K562 (cell line): ENCODE data around the gene SPAG7. TPM values are rescaled to one million over a fixed set of nuclear protein-coding genes. Genes with fewer than 3 reads are reported as not detected.

Experiments
- CBFB ChIP-seq: sonication (generic); formaldehyde crosslinking; IDR thresholded peaks from 2 replicates; pipeline ENCODE4 v1.4.0; 2020; ENCODE audit warnings: mild to moderate bottlenecking, missing genetic modification reagents
- ELF1 ChIP-seq: fragments of 200-800 bp; sonication (Bioruptor generic); IDR thresholded peaks from 2 replicates; pipeline ENCODE4 v1.6.1; 2016; ENCODE audit warnings: missing genetic modification characterization, missing compliant biosample characterization
- GTF3C2 ChIP-seq: IDR thresholded peaks from 3 replicates; pipeline ENCODE4 v1.6.1; 2011; ENCODE audit warnings: borderline replicate concordance, mild to moderate bottlenecking, moderate library complexity; ENCODE audit not compliant: insufficient read length; ENCODE audit errors: extremely low read depth
- MCM3 ChIP-seq: fragments of 450-650 bp; IDR thresholded peaks from 2 replicates; pipeline ENCODE4 v1.6.1; 2016
- MTA3 ChIP-seq: fragments of 450-650 bp; formaldehyde crosslinking; IDR thresholded peaks from 2 replicates; pipeline ENCODE4 v1.6.1; 2017; ENCODE audit warnings: mild to moderate bottlenecking, borderline replicate concordance
- NR4A1 ChIP-seq, 2 experiments: fragments of 250-450 bp in 1 of 2; fragments of 450-650 bp in 1 of 2; sonication (Bioruptor Pico) in 1 of 2; IDR thresholded peaks; 2 replicates each; pipeline versions ENCODE4 v1.4.0 to v1.6.1; 2016 to 2020; ENCODE audit warnings: mild to moderate bottlenecking in 2 of 2, missing compliant biosample characterization in 1 of 2, missing genetic modification characterization in 1 of 2, moderate library complexity in 1 of 2
- PCBP1 ChIP-seq: fragments of 200-400 bp; formaldehyde crosslinking; IDR thresholded peaks from 2 replicates; pipeline ENCODE4 v1.6.1; 2018; ENCODE audit warnings: mild to moderate bottlenecking, low read depth, low read length; ENCODE audit not compliant: poor library complexity, severe bottlenecking
- SIN3A ChIP-seq, 2 experiments: fragments of 150-350 bp in 1 of 2; IDR thresholded peaks; 2 replicates each; pipeline ENCODE4 v1.6.1; 2011 to 2016; ENCODE audit warnings: borderline replicate concordance in 2 of 2, low read depth in 2 of 2, low read length in 2 of 2, mild to moderate bottlenecking in 2 of 2, moderate library complexity in 2 of 2; ENCODE audit not compliant: control insufficient read depth in 1 of 2
- SIRT6 ChIP-seq: IDR thresholded peaks from one replicate; pipeline ENCODE4 v1.6.1; 2012; ENCODE audit warnings: low read depth, mild to moderate bottlenecking, control low read depth, inconsistent platforms, low read length, moderate library complexity
- STAT6 ChIP-seq: sonication (generic); formaldehyde crosslinking; IDR thresholded peaks from 2 replicates; pipeline ENCODE4 v1.8.1; 2023; ENCODE audit warnings: mild to moderate bottlenecking, missing genetic modification reagents
- THRB ChIP-seq: fragments of 450-650 bp; formaldehyde crosslinking; conservative IDR thresholded peaks from 2 replicates; pipeline ENCODE4 v1.4.0; 2022; ENCODE audit warnings: mild to moderate bottlenecking, missing genetic modification characterization
- ZBTB8A ChIP-seq: fragments of 450-650 bp; IDR thresholded peaks from 2 replicates; pipeline ENCODE4 v1.6.1; 2018; ENCODE audit warnings: mild to moderate bottlenecking, moderate library complexity; ENCODE audit not compliant: partially characterized antibody
- ZNF436 ChIP-seq: fragments of 250-450, 450-650 bp; sonication (Bioruptor Pico); formaldehyde crosslinking; IDR thresholded peaks from 2 replicates; pipeline ENCODE4 v1.7.0; 2020; ENCODE audit warnings: mild to moderate bottlenecking
- ZNF699 ChIP-seq: fragments of 250-450 bp; sonication (Bioruptor Pico); IDR thresholded peaks from 2 replicates; pipeline ENCODE4 v1.8.0; 2021; ENCODE audit warnings: mild to moderate bottlenecking, moderate library complexity; ENCODE audit not compliant: insufficient replicate concordance
- polyA plus RNA-seq, 8 experiments: library from polyadenylated mRNA; depleted of rRNA in 4 of 8; stranded (reverse) in 5 of 8; unstranded in 3 of 8; fragments of >200 nt; fragmentation: Nextera tagmentation in 2 of 8; fragmentation: Illumina TruSeq in 1 of 8; extraction: Ambion mirVana in 2 of 8; extraction: Trizol in 1 of 8; gene quantifications; 2 replicates each; pipeline versions ENCODE4 v1.2.1 to v1.2.3, GENCODE V29; 2011 to 2014; ENCODE audit warnings: inconsistent platforms in 1 of 8, missing spikeins in 1 of 8
- total RNA-seq, 7 experiments: library from RNA; depleted of rRNA in 6 of 7; stranded (reverse); fragments of >200 nt in 6 of 7; fragmentation: Illumina TruSeq in 2 of 7; extraction: Trizol in 2 of 7; gene quantifications; 2 replicates each; pipeline versions ENCODE4 v1.2.1 to v1.2.3, GENCODE V29; 2011 to 2021; ENCODE audit warnings: low replicate concordance in 1 of 7

SPAG7 gene
- total and polyA plus RNA-seq, 9 of the 15 experiments (the other 6 are each of a cell fraction or from before 2014, with no cell fraction given): 5.6 to 53.5 (median 36.3) TPM

GRCh38 chr17:4939796-4940554, 27.6 kb downstream of the SPAG7 start, which contains the start of the genes RNF167 and SLC25A11 (continued):
- TF ChIP-seq STAT6 (no peak), ZNF436 (no peak), PCBP1 (no peak), NR4A1 (CRISPR knock-in tag; IDR thresholded peaks at IDR 0.05) (no peak), NR4A1 (tag; IDR thresholded peaks at IDR 0.05) (0 out of 2 replicates have a peak, but pooled peaks have one; percentile 63), ZNF699 (no peak), SIN3A (IDR thresholded peaks at IDR 0.05; ENCODE audit: borderline replicate concordance in 2 of 2, control insufficient read depth in 1 of 2, low read depth in 2 of 2, low read length in 2 of 2) (peak; percentile 52 to 86; a peak in 2 of 4 replicates), ELF1 (tag) (peak; percentile 84; the same call in 1 of the 2 replicates), GTF3C2 (no peak), MCM3 (no peak), SIRT6 (no peak), CBFB (CRISPR knock-in tag) (no peak), ZBTB8A (no peak), THRB (no peak), MTA3 (no peak; the same call in 1 of the 2 replicates)
